ENCODE results near the gene INTS13.
"Not testable (repeated sequence)": the region's sequence is repeated elsewhere in the genome, so short reads cannot be mapped to it uniquely, and the experiment has no call there.

Gene INTS13

GRCh38 chr12:26869908-26870459 lies 67.8 kb downstream of the INTS13 start:
- no peak for DNase-seq (ENCODE audit: low read depth in 3 of 3)

GRCh38 chr12:26869104-26869494 lies 68.7 kb downstream of the INTS13 start:
- DNase-seq (ENCODE audit: low read depth in 3 of 3), result no peak

GRCh38 chr12:26868447-26869103 lies 69.2 kb downstream of the INTS13 start:
- DNase-seq (ENCODE audit: low read depth in 3 of 3), result no peak

- no peak for DNase-seq (ENCODE audit: low read depth in 3 of 3)
Measured at GRCh38 chr12:26867080-26867479, 70.7 kb downstream of the INTS13 start.

GRCh38 chr12:26863515-26863914 lies 74.3 kb downstream of the INTS13 start:
- DNase-seq (ENCODE audit: low read depth in 3 of 3), result no peak

- not testable (repeated sequence) for DNase-seq (ENCODE audit: low read depth in 3 of 3)
Measured at GRCh38 chr12:26862787-26863186, 75.0 kb downstream of the INTS13 start.

GRCh38 chr12:26861690-26862089 lies 76.1 kb downstream of the INTS13 start:
- no peak for DNase-seq (ENCODE audit: low read depth in 3 of 3)

- DNase-seq (ENCODE audit: low read depth in 3 of 3), result no peak
Measured at GRCh38 chr12:26857465-26858176, 80.2 kb downstream of the INTS13 start.

- DNase-seq (ENCODE audit: low read depth in 3 of 3), result no peak
Measured at GRCh38 chr12:26855337-26855736, 82.4 kb downstream of the INTS13 start.

Measured in stimulated activated CD4-positive, alpha-beta T cell treated with anti-CD3 and anti-CD28 coated beads, TNF-alpha, amount 100 ng/mL, for 48 hours (primary cell).